K562 (cell line): ENCODE measurements around the gene SPATA17. TPM values are rescaled to one million over a fixed set of nuclear protein-coding genes. Genes with fewer than 3 reads are reported as not detected.

Experiments
- ATAC-seq: fragments of 200-7000 bp; cut with Tn5 transposase; 3 replicates; pipeline ENCODE4 v1.9.1; 2020; ENCODE audit warnings: moderate library complexity
- BruUV-seq: library from RNA; stranded (reverse); fragments of 400-500 nt; replicated peaks from 2 replicates; lab custom pipeline; 2021; lab: Mats Ljungman, UMichigan
- CTCF ChIA-PET: fragments of 300-600 bp; formaldehyde crosslinking; extraction: SDS; loops from one replicate; lab custom pipeline; 2021; ENCODE audit warnings: low intra/inter-chr PET ratio; lab: Yijun Ruan, JAX
- POLR2A ChIA-PET: fragments of 300-600, 350-650 bp; sonication (Branson Sonifier 250); formaldehyde crosslinking; extraction: SDS; loops from one replicate; lab custom pipeline; 2021; ENCODE audit warnings: antibody characterized with exemption, inconsistent platforms; lab: Yijun Ruan, JAX
- DNase-seq, 4 experiments: peaks; one replicate each; pipeline versions ENCODE4 v3.0.0 to v3.0.0-alpha.2; 2011 to 2018; ENCODE audit warnings: low spot score in 3 of 4, mixed read lengths in 3 of 4; ENCODE audit errors: extremely low read depth in 1 of 4
- FAIRE-seq: peaks from 2 replicates; lab custom pipeline; 2011; peaks lifted over from hg19 to GRCh38; lab: Jason Lieb, UNC
- H2AFZ ChIP-seq: 2 replicates; pipeline ENCODE4 v1.6.0; 2011; ENCODE audit warnings: low read depth, low read length, control low read depth, inconsistent platforms
- H3K27ac ChIP-seq: fragments of 200-600 bp; 3 replicates; pipeline ENCODE4 v1.8.0; 2011; ENCODE audit warnings: low read depth, mild to moderate bottlenecking, control low read depth, inconsistent platforms, low read length, moderate library complexity, mixed read lengths; ENCODE audit errors: extremely low read depth
- H3K27me3 ChIP-seq, 2 experiments: fragments of 300-600 bp in 1 of 2; 2 replicates in 1 of 2; 3 replicates in 1 of 2; pipeline versions ENCODE4 v1.6.0 to v1.8.0; 2011; ENCODE audit warnings: inconsistent platforms in 2 of 2, low read length in 2 of 2, mild to moderate bottlenecking in 1 of 2, mixed read lengths in 1 of 2, moderate library complexity in 1 of 2; ENCODE audit not compliant: control insufficient read depth in 2 of 2, insufficient read depth in 2 of 2
- H3K36me3 ChIP-seq: fragments of 300-600 bp; 3 replicates; pipeline ENCODE4 v1.8.0; 2011; ENCODE audit warnings: mild to moderate bottlenecking, low read length, inconsistent platforms; ENCODE audit not compliant: control insufficient read depth, insufficient read depth
- H3K4me1 ChIP-seq, 2 experiments: fragments of 200-600 bp in 1 of 2; replicated peaks in 1 of 2; 2 replicates in 1 of 2; 3 replicates in 1 of 2; pipeline versions ENCODE4 v1.5.1 to v1.8.0; 2011; ENCODE audit warnings: inconsistent platforms in 2 of 2, low read length in 2 of 2, mild to moderate bottlenecking in 1 of 2, mixed read lengths in 1 of 2, moderate library complexity in 1 of 2; ENCODE audit not compliant: control insufficient read depth in 2 of 2, insufficient read depth in 2 of 2
- H3K4me2 ChIP-seq: 2 replicates; pipeline ENCODE4 v1.6.1; 2011; ENCODE audit warnings: low read length, control low read depth, inconsistent platforms, mixed read lengths; ENCODE audit not compliant: insufficient read depth
- H3K4me3 ChIP-seq: fragments of 200-600 bp; sonication (generic), shearing (Covaris generic); 2 replicates; pipeline ENCODE4 v1.5.1; 2016; ENCODE audit warnings: control low read depth, inconsistent platforms
- H3K79me2 ChIP-seq: fragments of 200-600 bp; 3 replicates; pipeline ENCODE4 v1.8.0; 2011; ENCODE audit warnings: low read length, inconsistent platforms; ENCODE audit not compliant: control insufficient read depth, insufficient read depth
- H3K9ac ChIP-seq, 2 experiments: 2 replicates each; pipeline versions ENCODE4 v1.6.0 to v1.6.1; 2011; ENCODE audit warnings: low read depth in 2 of 2, low read length in 2 of 2, control low read depth in 1 of 2, inconsistent platforms in 1 of 2, mild to moderate bottlenecking in 1 of 2, mixed read lengths in 1 of 2; ENCODE audit not compliant: insufficient read depth in 1 of 2
- H3K9me1 ChIP-seq: one replicate; pipeline ENCODE4 v1.6.0; 2011; ENCODE audit warnings: inconsistent platforms, mild to moderate bottlenecking, low read length, moderate library complexity; ENCODE audit not compliant: control insufficient read depth, insufficient read depth
- H3K9me3 ChIP-seq: replicated peaks from 2 replicates; pipeline ENCODE4 v1.5.1; 2011; ENCODE audit warnings: low read depth, low read length, inconsistent platforms; ENCODE audit not compliant: control insufficient read depth, insufficient read depth
- H4K20me1 ChIP-seq: replicated peaks from 2 replicates; pipeline ENCODE4 v1.6.1; 2011; ENCODE audit warnings: low read length, inconsistent platforms, mixed read lengths; ENCODE audit not compliant: control insufficient read depth, insufficient read depth
- CHD1 ChIP-seq: fragments of 200-600 bp; sonication (generic); IDR thresholded peaks from one replicate; pipeline ENCODE4 v1.6.1; 2012; ENCODE audit warnings: mild to moderate bottlenecking, moderate library complexity, low read length, inconsistent platforms
- HOXB6 ChIP-seq: fragments of 250-450 bp; sonication (Bioruptor Pico); IDR thresholded peaks from 2 replicates; pipeline ENCODE4 v1.5.1; 2022; ENCODE audit warnings: mild to moderate bottlenecking, borderline replicate concordance
- PRMT5 ChIP-seq: sonication (generic); formaldehyde crosslinking; IDR thresholded peaks from 2 replicates; pipeline ENCODE4 v1.5.0; 2020; ENCODE audit warnings: missing genetic modification reagents
- RAD51 ChIP-seq: fragments of 450-650 bp; IDR thresholded peaks from 2 replicates; pipeline ENCODE4 v1.7.1; 2016; ENCODE audit warnings: low read depth, mild to moderate bottlenecking, borderline replicate concordance
- SNRNP70 ChIP-seq: fragments of 200-400 bp; formaldehyde crosslinking; optimal IDR thresholded peaks from 2 replicates; pipeline ENCODE3; 2017; ENCODE audit warnings: low read depth, low read length
- ZNF143 ChIP-seq: sonication (generic); formaldehyde crosslinking; IDR thresholded peaks from 2 replicates; pipeline ENCODE4 v1.9.0; 2022; ENCODE audit warnings: mild to moderate bottlenecking, missing genetic modification reagents
- ZNF232 ChIP-seq: sonication (generic); formaldehyde crosslinking; IDR thresholded peaks from 2 replicates; pipeline ENCODE4 v1.8.0; 2022; ENCODE audit warnings: mild to moderate bottlenecking, missing genetic modification reagents
- ZNF445 ChIP-seq: fragments of 250-450 bp; sonication (Bioruptor Pico); IDR thresholded peaks from 2 replicates; pipeline ENCODE4 v1.4.0; 2020; ENCODE audit warnings: low read depth, mild to moderate bottlenecking, moderate library complexity
- WGBS: fragments of 100-300 bp; shearing (Covaris generic); methylation state at CpG from one replicate; pipeline ENCODE4 v1.1.6; 2016; ENCODE audit warnings: low coverage, mixed read lengths; ENCODE audit not compliant: insufficient coverage; ENCODE audit errors: missing lambda C conversion rate; 5-methylcytosine and 5-hydroxymethylcytosine counted together
- in situ Hi-C: fragments of 300-500 bp; cut with MboI; formaldehyde crosslinking; loops from 4 replicates; pipeline ENCODE4 v1.15.0; 2018; ENCODE audit warnings: inconsistent platforms, mixed read lengths
- intact Hi-C: fragments of 100-400 bp; cut with micrococcal nuclease; formaldehyde crosslinking; loops from 2 replicates; pipeline ENCODE4 v1.14.2; 2022
- polyA plus RNA-seq, 8 experiments: library from polyadenylated mRNA; depleted of rRNA in 4 of 8; stranded (reverse) in 5 of 8; unstranded in 3 of 8; fragments of >200 nt; fragmentation: Nextera tagmentation in 2 of 8; fragmentation: Illumina TruSeq in 1 of 8; extraction: Ambion mirVana in 2 of 8; extraction: Trizol in 1 of 8; gene quantifications; 2 replicates each; pipeline versions ENCODE4 v1.2.1 to v1.2.3, GENCODE V29; 2011 to 2014; ENCODE audit warnings: inconsistent platforms in 1 of 8, missing spikeins in 1 of 8
- total RNA-seq, 7 experiments: library from RNA; depleted of rRNA in 6 of 7; stranded (reverse); fragments of >200 nt in 6 of 7; fragmentation: Illumina TruSeq in 2 of 7; extraction: Trizol in 2 of 7; gene quantifications; 2 replicates each; pipeline versions ENCODE4 v1.2.1 to v1.2.3, GENCODE V29; 2011 to 2021; ENCODE audit warnings: low replicate concordance in 1 of 7
- TF ChIP-seq, protein P1 (sequence below): IDR thresholded peaks from 2 replicates; pipeline ENCODE4 v1.6.1; 2011; ENCODE audit warnings: borderline replicate concordance, low read depth, mild to moderate bottlenecking, moderate library complexity, low read length; ENCODE audit not compliant: insufficient read depth, poor library complexity, severe bottlenecking
- TF ChIP-seq, protein P2 (sequence below): sonication (generic); formaldehyde crosslinking; IDR thresholded peaks from 2 replicates; pipeline ENCODE4 v1.8.0; 2022; ENCODE audit warnings: mild to moderate bottlenecking, missing genetic modification reagents
- TF ChIP-seq, protein P3 (sequence below): IDR thresholded peaks from 2 replicates; pipeline ENCODE4 v1.6.1; 2012; ENCODE audit warnings: low read depth, low read length, improper control_type of control experiment, borderline replicate concordance
- TF ChIP-seq, protein P4 (sequence below): sonication (generic); formaldehyde crosslinking; IDR thresholded peaks from 2 replicates; pipeline ENCODE4 v1.8.0; 2022; ENCODE audit warnings: mild to moderate bottlenecking, missing genetic modification reagents
- TF ChIP-seq, protein P5 (sequence below): fragments of 250-450 bp; sonication (Bioruptor Pico); IDR thresholded peaks from 2 replicates; pipeline ENCODE4 v1.8.0; 2022; ENCODE audit warnings: inconsistent platforms, mild to moderate bottlenecking, moderate library complexity, borderline replicate concordance
- TF ChIP-seq, protein P6 (sequence below): sonication (generic); formaldehyde crosslinking; IDR thresholded peaks from 2 replicates; pipeline ENCODE4 v1.5.0; 2020; ENCODE audit warnings: missing genetic modification reagents

Gene SPATA17
- total and polyA plus RNA-seq, 9 of the 15 experiments (the other 6 are each of a cell fraction or from before 2014, with no cell fraction given), result 0.04 to 0.11 TPM; not detected in 7

DNA sequence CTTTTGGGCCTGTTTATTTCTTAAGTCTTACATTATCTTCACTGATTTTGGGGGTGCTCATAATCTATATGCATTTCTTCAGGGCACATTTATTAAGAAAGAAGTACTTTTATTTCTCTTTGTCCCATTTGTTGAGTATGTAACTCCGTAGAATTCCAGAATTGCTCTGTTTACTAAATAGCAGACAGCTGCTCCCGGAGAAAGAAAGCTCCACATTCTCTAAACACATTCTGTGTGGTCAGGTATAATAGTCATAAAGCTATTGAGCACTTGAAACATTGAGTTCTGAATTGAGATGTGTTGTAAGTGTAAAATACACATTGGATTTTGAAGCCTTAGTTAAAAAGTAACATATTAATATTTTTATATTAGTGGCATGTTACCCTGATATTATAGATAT is 206.5 kb downstream of the SPATA17 start:
- in situ Hi-C loops, result no loop called here
- no peak overlapping the region for H3K4me3 ChIP-seq
- no peaks in the 10 kb centered on the region for H4K20me1 ChIP-seq
- intact Hi-C loops, result no loop called here
- H3K36me3 ChIP-seq, result no peaks in the 10 kb centered on the region
- ATAC-seq, result no peak
- no peak overlapping the region for H2AFZ ChIP-seq
- no peak for FAIRE-seq
- H3K4me1 ChIP-seq, result no peaks in the 10 kb centered on the region
- no peaks in the 10 kb centered on the region for H3K27me3 ChIP-seq
- no peak overlapping the region for H3K4me2 ChIP-seq
- ChIA-PET CTCF (no interaction called here), POLR2A (no interaction called here)
- no peak overlapping the region for H3K27ac ChIP-seq
- BruUV-seq, result no TSS peak
- no peak overlapping the region for H3K9ac ChIP-seq
- 0% methylated on average over 2 of the region's 2 CpGs for WGBS
- no peaks in the 10 kb centered on the region for H3K79me2 ChIP-seq
- DNase-seq, result no peak
- H3K9me3 ChIP-seq, result no peaks in the 10 kb centered on the region; the same call in 1 of the 2 replicates
- no peaks in the 10 kb centered on the region for H3K9me1 ChIP-seq
- TF ChIP-seq, protein P1, sequence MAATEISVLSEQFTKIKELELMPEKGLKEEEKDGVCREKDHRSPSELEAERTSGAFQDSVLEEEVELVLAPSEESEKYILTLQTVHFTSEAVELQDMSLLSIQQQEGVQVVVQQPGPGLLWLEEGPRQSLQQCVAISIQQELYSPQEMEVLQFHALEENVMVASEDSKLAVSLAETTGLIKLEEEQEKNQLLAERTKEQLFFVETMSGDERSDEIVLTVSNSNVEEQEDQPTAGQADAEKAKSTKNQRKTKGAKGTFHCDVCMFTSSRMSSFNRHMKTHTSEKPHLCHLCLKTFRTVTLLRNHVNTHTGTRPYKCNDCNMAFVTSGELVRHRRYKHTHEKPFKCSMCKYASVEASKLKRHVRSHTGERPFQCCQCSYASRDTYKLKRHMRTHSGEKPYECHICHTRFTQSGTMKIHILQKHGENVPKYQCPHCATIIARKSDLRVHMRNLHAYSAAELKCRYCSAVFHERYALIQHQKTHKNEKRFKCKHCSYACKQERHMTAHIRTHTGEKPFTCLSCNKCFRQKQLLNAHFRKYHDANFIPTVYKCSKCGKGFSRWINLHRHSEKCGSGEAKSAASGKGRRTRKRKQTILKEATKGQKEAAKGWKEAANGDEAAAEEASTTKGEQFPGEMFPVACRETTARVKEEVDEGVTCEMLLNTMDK, result no peak
- TF ChIP-seq, protein P2, sequence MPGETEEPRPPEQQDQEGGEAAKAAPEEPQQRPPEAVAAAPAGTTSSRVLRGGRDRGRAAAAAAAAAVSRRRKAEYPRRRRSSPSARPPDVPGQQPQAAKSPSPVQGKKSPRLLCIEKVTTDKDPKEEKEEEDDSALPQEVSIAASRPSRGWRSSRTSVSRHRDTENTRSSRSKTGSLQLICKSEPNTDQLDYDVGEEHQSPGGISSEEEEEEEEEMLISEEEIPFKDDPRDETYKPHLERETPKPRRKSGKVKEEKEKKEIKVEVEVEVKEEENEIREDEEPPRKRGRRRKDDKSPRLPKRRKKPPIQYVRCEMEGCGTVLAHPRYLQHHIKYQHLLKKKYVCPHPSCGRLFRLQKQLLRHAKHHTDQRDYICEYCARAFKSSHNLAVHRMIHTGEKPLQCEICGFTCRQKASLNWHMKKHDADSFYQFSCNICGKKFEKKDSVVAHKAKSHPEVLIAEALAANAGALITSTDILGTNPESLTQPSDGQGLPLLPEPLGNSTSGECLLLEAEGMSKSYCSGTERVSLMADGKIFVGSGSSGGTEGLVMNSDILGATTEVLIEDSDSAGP (CRISPR knock-in tag), result no peak
- TF ChIP-seq, protein P3, sequence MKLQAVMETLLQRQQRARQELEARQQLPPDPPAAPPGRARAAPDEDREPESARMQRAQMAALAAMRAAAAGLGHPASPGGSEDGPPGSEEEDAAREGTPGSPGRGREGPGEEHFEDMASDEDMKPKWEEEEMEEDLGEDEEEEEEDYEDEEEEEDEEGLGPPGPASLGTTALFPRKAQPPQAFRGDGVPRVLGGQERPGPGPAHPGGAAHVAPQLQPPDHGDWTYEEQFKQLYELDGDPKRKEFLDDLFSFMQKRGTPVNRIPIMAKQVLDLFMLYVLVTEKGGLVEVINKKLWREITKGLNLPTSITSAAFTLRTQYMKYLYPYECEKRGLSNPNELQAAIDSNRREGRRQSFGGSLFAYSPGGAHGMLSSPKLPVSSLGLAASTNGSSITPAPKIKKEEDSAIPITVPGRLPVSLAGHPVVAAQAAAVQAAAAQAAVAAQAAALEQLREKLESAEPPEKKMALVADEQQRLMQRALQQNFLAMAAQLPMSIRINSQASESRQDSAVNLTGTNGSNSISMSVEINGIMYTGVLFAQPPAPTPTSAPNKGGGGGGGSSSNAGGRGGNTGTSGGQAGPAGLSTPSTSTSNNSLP, result no peak
- no peak for TF ChIP-seq ZNF143 (CRISPR knock-in tag)
- TF ChIP-seq SNRNP70, result no peak
- no peak for TF ChIP-seq HOXB6 (CRISPR knock-in tag)
- no peak for TF ChIP-seq ZNF232 (CRISPR knock-in tag)
- no peak for TF ChIP-seq RAD51
- no peak for TF ChIP-seq CHD1
- no peak for TF ChIP-seq ZNF445 (CRISPR knock-in tag)
- TF ChIP-seq, protein P4, sequence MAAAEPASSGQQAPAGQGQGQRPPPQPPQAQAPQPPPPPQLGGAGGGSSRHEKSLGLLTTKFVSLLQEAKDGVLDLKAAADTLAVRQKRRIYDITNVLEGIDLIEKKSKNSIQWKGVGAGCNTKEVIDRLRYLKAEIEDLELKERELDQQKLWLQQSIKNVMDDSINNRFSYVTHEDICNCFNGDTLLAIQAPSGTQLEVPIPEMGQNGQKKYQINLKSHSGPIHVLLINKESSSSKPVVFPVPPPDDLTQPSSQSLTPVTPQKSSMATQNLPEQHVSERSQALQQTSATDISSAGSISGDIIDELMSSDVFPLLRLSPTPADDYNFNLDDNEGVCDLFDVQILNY (CRISPR knock-in tag), result no peak
- TF ChIP-seq, protein P5, sequence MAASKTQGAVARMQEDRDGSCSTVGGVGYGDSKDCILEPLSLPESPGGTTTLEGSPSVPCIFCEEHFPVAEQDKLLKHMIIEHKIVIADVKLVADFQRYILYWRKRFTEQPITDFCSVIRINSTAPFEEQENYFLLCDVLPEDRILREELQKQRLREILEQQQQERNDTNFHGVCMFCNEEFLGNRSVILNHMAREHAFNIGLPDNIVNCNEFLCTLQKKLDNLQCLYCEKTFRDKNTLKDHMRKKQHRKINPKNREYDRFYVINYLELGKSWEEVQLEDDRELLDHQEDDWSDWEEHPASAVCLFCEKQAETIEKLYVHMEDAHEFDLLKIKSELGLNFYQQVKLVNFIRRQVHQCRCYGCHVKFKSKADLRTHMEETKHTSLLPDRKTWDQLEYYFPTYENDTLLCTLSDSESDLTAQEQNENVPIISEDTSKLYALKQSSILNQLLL, result no peak
- TF ChIP-seq, protein P6, sequence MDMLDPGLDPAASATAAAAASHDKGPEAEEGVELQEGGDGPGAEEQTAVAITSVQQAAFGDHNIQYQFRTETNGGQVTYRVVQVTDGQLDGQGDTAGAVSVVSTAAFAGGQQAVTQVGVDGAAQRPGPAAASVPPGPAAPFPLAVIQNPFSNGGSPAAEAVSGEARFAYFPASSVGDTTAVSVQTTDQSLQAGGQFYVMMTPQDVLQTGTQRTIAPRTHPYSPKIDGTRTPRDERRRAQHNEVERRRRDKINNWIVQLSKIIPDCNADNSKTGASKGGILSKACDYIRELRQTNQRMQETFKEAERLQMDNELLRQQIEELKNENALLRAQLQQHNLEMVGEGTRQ (CRISPR knock-in tag), result no peak
- TF ChIP-seq PRMT5 (CRISPR knock-in tag), result no peak
